Left ventricle myocardium inferior (tissue), 1 donor: ENCODE results near the gene SORCS2. TPM values are rescaled to one million over a fixed set of nuclear protein-coding genes. Genes with fewer than 3 reads are reported as not detected.

Experiments used
- DNase-seq: peaks from one replicate; pipeline ENCODE4 v3.0.0-alpha.2; 2020
- H3K27ac ChIP-seq: fragments of 200-600 bp; replicated peaks from 2 replicates; pipeline ENCODE4 v1.8.0; 2021
- H3K27me3 ChIP-seq: fragments of 200-600 bp; 2 replicates; pipeline ENCODE4 v1.8.0; 2021; ENCODE audit warnings: low read depth
- H3K36me3 ChIP-seq: fragments of 200-600 bp; 2 replicates; pipeline ENCODE4 v1.8.0; 2021
- H3K4me1 ChIP-seq: fragments of 200-600 bp; 2 replicates; pipeline ENCODE4 v1.8.0; 2021
- H3K4me3 ChIP-seq: fragments of 200-600 bp; 2 replicates; pipeline ENCODE4 v1.8.0; 2021; ENCODE audit warnings: mild to moderate bottlenecking, moderate library complexity
- H3K9me3 ChIP-seq: fragments of 200-600 bp; replicated peaks from 2 replicates; pipeline ENCODE4 v1.8.0; 2021
- intact Hi-C: fragments of 100-400 bp; cut with micrococcal nuclease; formaldehyde crosslinking; loops from one replicate; pipeline ENCODE4 v1.11.0; 2022
- total RNA-seq: library from RNA; stranded (reverse); fragmentation: NEBNext Ultra II Directional; extraction: Animal tissue kit (Norgen Biotek cat#: 25700); gene quantifications from one replicate; pipeline ENCODE4 v1.2.1, GENCODE V29; 2021
- TF ChIP-seq, protein P1 (sequence below): fragments of 200-600 bp; IDR thresholded peaks from 2 replicates; pipeline ENCODE4 v1.8.0; 2021; ENCODE audit warnings: antibody characterized with exemption, mild to moderate bottlenecking, borderline replicate concordance
- donor health status: DM: no; HTN: yes; CAD: no; lungs with severe emphysema.

SORCS2 gene
- total RNA-seq, 1 donor from 2014 or later, result 1.2 TPM

DNA sequence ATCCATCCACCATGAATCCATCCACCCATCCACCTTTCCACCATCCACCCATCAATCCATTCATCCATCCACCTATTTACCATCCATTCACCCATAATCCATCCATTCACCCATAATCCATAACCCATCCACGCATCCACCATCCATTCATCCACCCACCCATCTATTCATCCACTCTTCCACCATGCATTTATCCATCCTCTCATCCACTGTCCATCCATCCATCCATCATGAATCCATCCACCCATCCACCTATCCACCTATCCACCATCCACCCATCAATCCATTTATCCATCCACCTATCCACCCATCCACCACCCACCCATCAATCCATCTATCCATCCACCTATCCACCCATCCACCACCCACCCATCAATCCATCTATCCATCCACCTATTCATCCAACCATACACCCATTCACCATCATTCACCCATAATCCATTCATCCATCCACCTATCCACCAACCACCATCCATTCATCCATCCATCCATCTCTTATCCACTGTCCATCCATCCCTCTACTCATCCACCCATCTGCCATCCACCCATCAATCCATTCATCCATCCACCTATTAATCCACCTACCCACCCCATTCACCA lies 422.1 kb downstream of the SORCS2 start:
- H3K27me3 ChIP-seq, result peaks cover 23% of the 10 kb centered on the region
- DNase-seq, result no peak
- no peak overlapping the region for H3K27ac ChIP-seq
- H3K4me1 ChIP-seq, result no peaks in the 10 kb centered on the region
- no peaks in the 10 kb centered on the region for H3K36me3 ChIP-seq
- TF ChIP-seq, protein P1, sequence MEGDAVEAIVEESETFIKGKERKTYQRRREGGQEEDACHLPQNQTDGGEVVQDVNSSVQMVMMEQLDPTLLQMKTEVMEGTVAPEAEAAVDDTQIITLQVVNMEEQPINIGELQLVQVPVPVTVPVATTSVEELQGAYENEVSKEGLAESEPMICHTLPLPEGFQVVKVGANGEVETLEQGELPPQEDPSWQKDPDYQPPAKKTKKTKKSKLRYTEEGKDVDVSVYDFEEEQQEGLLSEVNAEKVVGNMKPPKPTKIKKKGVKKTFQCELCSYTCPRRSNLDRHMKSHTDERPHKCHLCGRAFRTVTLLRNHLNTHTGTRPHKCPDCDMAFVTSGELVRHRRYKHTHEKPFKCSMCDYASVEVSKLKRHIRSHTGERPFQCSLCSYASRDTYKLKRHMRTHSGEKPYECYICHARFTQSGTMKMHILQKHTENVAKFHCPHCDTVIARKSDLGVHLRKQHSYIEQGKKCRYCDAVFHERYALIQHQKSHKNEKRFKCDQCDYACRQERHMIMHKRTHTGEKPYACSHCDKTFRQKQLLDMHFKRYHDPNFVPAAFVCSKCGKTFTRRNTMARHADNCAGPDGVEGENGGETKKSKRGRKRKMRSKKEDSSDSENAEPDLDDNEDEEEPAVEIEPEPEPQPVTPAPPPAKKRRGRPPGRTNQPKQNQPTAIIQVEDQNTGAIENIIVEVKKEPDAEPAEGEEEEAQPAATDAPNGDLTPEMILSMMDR, result no peak
- no peak overlapping the region for H3K4me3 ChIP-seq
- H3K9me3 ChIP-seq, result no peaks in the 10 kb centered on the region
- intact Hi-C loops, result no loop called here

DNA sequence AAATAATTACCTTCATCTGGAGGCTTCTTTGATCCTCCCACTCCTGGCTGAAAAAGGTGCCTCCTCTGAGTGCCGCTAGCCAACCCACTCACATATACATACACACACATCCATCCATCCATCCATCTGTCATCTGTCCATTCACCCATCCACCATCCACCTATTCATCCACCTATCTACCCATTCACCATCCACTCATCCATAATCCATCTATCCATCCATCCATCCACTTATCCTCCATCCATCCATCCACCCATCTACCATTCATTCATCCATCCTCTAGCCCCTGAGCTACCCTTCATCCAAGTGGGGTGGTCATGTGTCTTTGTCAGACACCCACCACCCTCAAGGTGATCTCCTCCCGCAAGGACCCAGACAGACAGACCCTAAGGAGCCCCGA lies 423.9 kb downstream of the SORCS2 start:
- Histone ChIP-seq H3K4me3 (no peak overlapping the region), H3K27me3 (peaks cover 32% of the 10 kb centered on the region), H3K27ac (no peak overlapping the region), H3K9me3 (no peaks in the 10 kb centered on the region), H3K4me1 (no peaks in the 10 kb centered on the region), H3K36me3 (no peaks in the 10 kb centered on the region)
- DNase-seq, result no peak
- TF ChIP-seq, protein P1, result no peak
- intact Hi-C loops, result no loop called here

DNA sequence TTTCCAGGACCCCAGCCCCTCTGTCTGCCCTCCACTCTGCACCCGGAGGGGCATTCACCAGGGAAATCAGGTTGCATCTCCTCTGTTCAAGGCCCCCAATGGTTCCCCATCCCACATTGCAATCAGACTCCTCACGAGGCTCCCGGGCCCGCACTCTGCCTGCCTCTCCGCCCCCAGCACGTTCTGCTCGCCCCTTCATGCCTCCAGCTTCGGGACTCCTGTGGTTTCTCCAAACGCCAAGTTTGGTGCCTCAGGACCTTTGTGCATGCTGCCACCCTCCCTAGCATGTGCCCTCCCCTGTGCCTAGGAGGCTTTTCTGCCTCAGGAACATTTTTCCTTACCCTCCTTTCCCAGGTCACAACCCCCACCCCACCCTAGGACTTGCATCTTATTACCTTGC lies 426.0 kb downstream of the SORCS2 start:
- Histone ChIP-seq H3K4me3 (no peak overlapping the region), H3K36me3 (no peaks in the 10 kb centered on the region), H3K9me3 (no peaks in the 10 kb centered on the region), H3K4me1 (no peaks in the 10 kb centered on the region), H3K27me3 (peaks cover 51% of the 10 kb centered on the region), H3K27ac (no peak overlapping the region)
- TF ChIP-seq, protein P1, result no peak
- intact Hi-C loops, result no loop called here
- no peak for DNase-seq

DNA sequence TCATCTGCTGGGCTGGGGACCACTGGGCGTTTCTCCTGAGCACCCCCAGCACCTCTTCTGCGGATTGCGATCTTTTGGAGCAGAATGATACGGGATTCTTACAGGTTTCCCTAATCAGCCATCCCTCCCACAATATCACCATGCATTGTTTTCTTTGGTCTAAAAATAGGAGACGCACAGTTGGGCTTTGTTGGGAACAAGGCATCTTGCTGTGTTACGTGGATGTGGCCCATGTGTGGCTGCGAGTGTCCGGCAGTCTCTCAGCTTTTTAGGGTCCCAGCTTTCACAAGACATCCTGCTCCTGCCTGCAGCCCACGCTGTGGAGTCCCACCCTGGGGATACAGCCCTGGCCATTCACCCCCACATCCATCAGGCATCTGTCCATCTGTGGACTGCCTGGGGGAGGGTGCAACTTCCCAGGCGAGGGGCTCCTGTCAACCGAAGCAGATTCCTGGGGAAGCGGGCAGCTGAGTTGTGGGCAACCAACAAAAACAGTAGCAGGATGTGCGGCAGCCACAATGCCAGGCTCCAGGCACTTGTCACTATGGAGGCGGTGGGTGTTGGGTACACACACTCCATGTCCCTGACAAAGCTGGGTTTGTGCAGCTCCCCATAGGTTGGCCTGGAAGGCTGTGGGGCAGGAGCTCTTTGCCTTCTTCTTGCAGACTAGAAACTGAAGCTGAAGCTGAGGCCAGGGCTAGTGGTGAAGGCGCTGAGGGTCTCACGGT lies 427.9 kb downstream of the SORCS2 start:
- no peaks in the 10 kb centered on the region for H3K36me3 ChIP-seq
- no peaks in the 10 kb centered on the region for H3K4me1 ChIP-seq
- intact Hi-C loops, result no loop called here
- no peak overlapping the region for H3K4me3 ChIP-seq
- no peak overlapping the region for H3K27ac ChIP-seq
- peaks cover 55% of the 10 kb centered on the region for H3K27me3 ChIP-seq
- DNase-seq, result no peak
- TF ChIP-seq, protein P1, result no peak
- no peaks in the 10 kb centered on the region for H3K9me3 ChIP-seq

DNA sequence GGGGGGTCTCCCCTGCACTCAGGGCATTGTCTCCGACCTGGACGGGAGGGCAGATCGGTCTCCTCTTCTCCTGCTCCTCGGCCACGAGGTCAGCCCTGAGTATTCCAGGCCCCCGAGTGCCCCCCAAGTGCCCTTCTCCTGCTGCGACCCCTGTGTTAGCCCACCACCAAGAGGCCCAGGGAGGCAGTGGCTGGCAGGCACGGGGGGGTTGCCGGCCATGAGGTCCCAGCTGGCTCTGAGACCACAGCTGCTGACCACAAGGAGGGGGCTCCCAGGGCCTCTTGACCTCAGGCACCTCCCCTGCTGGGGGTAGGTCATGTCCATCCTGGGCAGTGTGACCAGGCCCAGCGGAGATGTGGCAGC lies 428.5 kb downstream of the SORCS2 start:
- H3K9me3 ChIP-seq, result no peaks in the 10 kb centered on the region
- intact Hi-C loops, result no loop called here
- H3K4me3 ChIP-seq, result no peak overlapping the region
- no peak overlapping the region for H3K27ac ChIP-seq
- no peak for DNase-seq
- TF ChIP-seq, protein P1, result no peak
- no peaks in the 10 kb centered on the region for H3K36me3 ChIP-seq
- no peaks in the 10 kb centered on the region for H3K4me1 ChIP-seq
- H3K27me3 ChIP-seq, result peaks cover 59% of the 10 kb centered on the region
